Peyer's patch (tissue), 4 donors: ENCODE data around the gene MAD1L1. TPM values are rescaled to one million over a fixed set of nuclear protein-coding genes. Genes with fewer than 3 reads are reported as not detected.

Experiments
- DNase-seq, 3 donors: peaks; one replicate each; pipeline ENCODE4 v3.0.0-alpha.2; 2017 to 2019
- H3K27ac ChIP-seq, 4 donors: fragments of 200-600 bp; sonication (generic); one replicate each; pipeline ENCODE4 v1.5.1; 2016 to 2019
- H3K27me3 ChIP-seq, 2 donors: fragments of 200-600 bp; sonication (generic); one replicate each; pipeline ENCODE4 v1.5.1; 2019
- H3K36me3 ChIP-seq, 3 donors: fragments of 200-600 bp; sonication (generic); one replicate each; pipeline ENCODE4 v1.5.1; 2016 to 2019
- H3K4me1 ChIP-seq, 4 donors: fragments of 200-600 bp; sonication (generic); one replicate each; pipeline ENCODE4 v1.5.1; 2016 to 2019
- H3K4me3 ChIP-seq, 4 donors: fragments of 200-600 bp; sonication (generic); 1 replicate in 3 of 4; 2 replicates in 1 of 4; pipeline ENCODE4 v1.5.1; 2016 to 2019; ENCODE audit warnings: mild to moderate bottlenecking in 1 of 4
- H3K9me3 ChIP-seq, 4 donors: fragments of 200-600 bp; sonication (generic); one replicate each; pipeline ENCODE4 v1.5.1; 2016 to 2019; ENCODE audit warnings: mild to moderate bottlenecking in 1 of 4
- CTCF ChIP-seq, 6 experiments: fragments of 450-650 bp in 4 of 6; fragments of 200-600 bp in 2 of 6; sonication (generic) in 1 of 6; IDR thresholded peaks; one replicate each; pipeline ENCODE4 v1.5.1; 2017 to 2019; ENCODE audit warnings: antibody characterized with exemption in 6 of 6, mild to moderate bottlenecking in 3 of 6, moderate library complexity in 1 of 6
- POLR2A ChIP-seq, 2 donors: fragments of 450-650 bp; IDR thresholded peaks; one replicate each; pipeline ENCODE4 v1.5.1; 2017; ENCODE audit warnings: antibody characterized with exemption in 2 of 2, mild to moderate bottlenecking in 2 of 2, moderate library complexity in 2 of 2
- total RNA-seq, 4 donors: library from RNA; depleted of rRNA; stranded (reverse); fragments of >200 nt; gene quantifications; one replicate each; pipeline ENCODE4 v1.1.0, GENCODE V29; 2016

The MAD1L1 gene
- total RNA-seq, 4 donors from 2014 or later, result 43.9 to 417 (median 59.1) TPM

- Histone ChIP-seq H3K27me3 (no peaks in the 10 kb centered on the region), H3K27ac (no peak overlapping the region), H3K9me3 (no peaks in the 10 kb centered on the region), H3K36me3 (no peaks in the 10 kb centered on the region), H3K4me1 (no peaks in the 10 kb centered on the region), H3K4me3 (no peak overlapping the region)
- peak in 2 of 3 donors; percentile 21 to 36 for DNase-seq
- TF ChIP-seq CTCF (IDR thresholded peaks at IDR 0.05) (no peak), POLR2A (IDR thresholded peaks at IDR 0.05) (no peak)
Observed at GRCh38 chr7:1845536-1846311, 387.0 kb downstream of the MAD1L1 start.

GRCh38 chr7:1844951-1845390 lies 387.8 kb downstream of the MAD1L1 start:
- no peaks in the 10 kb centered on the region for H3K27me3 ChIP-seq
- H3K36me3 ChIP-seq, result no peaks in the 10 kb centered on the region
- peak in 2 of 3 donors; percentile 19 to 38 for DNase-seq
- no peak overlapping the region for H3K4me3 ChIP-seq
- no peaks in the 10 kb centered on the region for H3K4me1 ChIP-seq
- TF ChIP-seq CTCF (IDR thresholded peaks at IDR 0.05) (no peak), POLR2A (IDR thresholded peaks at IDR 0.05) (no peak)
- no peak overlapping the region for H3K27ac ChIP-seq
- no peaks in the 10 kb centered on the region for H3K9me3 ChIP-seq

GRCh38 chr7:1844336-1844950 lies 388.3 kb downstream of the MAD1L1 start:
- H3K4me1 ChIP-seq, result no peaks in the 10 kb centered on the region

GRCh38 chr7:1843921-1844335 lies 388.8 kb downstream of the MAD1L1 start:
- Histone ChIP-seq H3K27me3 (no peaks in the 10 kb centered on the region), H3K9me3 (no peaks in the 10 kb centered on the region), H3K27ac (no peak overlapping the region), H3K36me3 (no peaks in the 10 kb centered on the region), H3K4me3 (no peak overlapping the region), H3K4me1 (no peaks in the 10 kb centered on the region)
- no peak for TF ChIP-seq POLR2A (IDR thresholded peaks at IDR 0.05)
- TF ChIP-seq CTCF (IDR thresholded peaks at IDR 0.05), result no peak
- DNase-seq, result peak in 2 of 3 donors; percentile 18 to 38

More at GRCh38 chr7:1844336-1844950, 388.3 kb downstream of the MAD1L1 start:
- no peaks in the 10 kb centered on the region for H3K36me3 ChIP-seq
- H3K27me3 ChIP-seq, result no peaks in the 10 kb centered on the region
- peak in 2 of 3 donors; percentile 27 to 34 for DNase-seq
- H3K4me3 ChIP-seq, result no peak overlapping the region
- TF ChIP-seq POLR2A (IDR thresholded peaks at IDR 0.05) (no peak), CTCF (IDR thresholded peaks at IDR 0.05) (no peak)
- H3K27ac ChIP-seq, result no peak overlapping the region
- no peaks in the 10 kb centered on the region for H3K9me3 ChIP-seq

- H3K36me3 ChIP-seq, result no peaks in the 10 kb centered on the region
- no peak overlapping the region for H3K4me3 ChIP-seq
- H3K9me3 ChIP-seq, result no peaks in the 10 kb centered on the region
- H3K27me3 ChIP-seq, result no peaks in the 10 kb centered on the region
- no peaks in the 10 kb centered on the region for H3K4me1 ChIP-seq
- H3K27ac ChIP-seq, result no peak overlapping the region
- TF ChIP-seq POLR2A (IDR thresholded peaks at IDR 0.05) (no peak), CTCF (IDR thresholded peaks at IDR 0.05) (no peak)
- peak in 1 of 3 donors; percentile 33 for DNase-seq
Observed at GRCh38 chr7:1843271-1843861, 389.4 kb downstream of the MAD1L1 start.
